ENCODE data around the gene RNGTT.
A peak's percentile ranks its signal among the peaks of the same experiment; 100 is the strongest.
"Not testable (repeated sequence)": the region's sequence is repeated elsewhere in the genome, so short reads cannot be mapped to it uniquely, and the experiment has no call there.

Gene RNGTT

GRCh38 chr6:88869263-88870020, 94.0 kb downstream of the RNGTT start:
- DNase-seq (ENCODE audit: extremely low spot score, insufficient read length, low read depth) (no peak), FAIRE-seq (peak; percentile 56)

- FAIRE-seq (peak; percentile 15), DNase-seq (ENCODE audit: extremely low spot score, insufficient read length, low read depth) (no peak)
Measured at GRCh38 chr6:88867841-88868731, 95.3 kb downstream of the RNGTT start.

- FAIRE-seq, result no peak
Measured at GRCh38 chr6:88866856-88867255, 96.6 kb downstream of the RNGTT start.

GRCh38 chr6:88865275-88865674, 98.1 kb downstream of the RNGTT start:
- DNase-seq (ENCODE audit: extremely low spot score, insufficient read length, low read depth) (no peak), FAIRE-seq (peak; percentile 33)

More at GRCh38 chr6:88866856-88867255, 96.6 kb downstream of the RNGTT start:
- DNase-seq (ENCODE audit: extremely low spot score, insufficient read length, low read depth), result no peak

GRCh38 chr6:88864359-88865054, 98.9 kb downstream of the RNGTT start:
- no peak for FAIRE-seq
- DNase-seq (ENCODE audit: extremely low spot score, insufficient read length, low read depth), result no peak

- DNase-seq (ENCODE audit: extremely low spot score, insufficient read length, low read depth) (no peak), FAIRE-seq (no peak)
Measured at GRCh38 chr6:88860310-88860709, 103.1 kb downstream of the RNGTT start.

- no peak for FAIRE-seq
- DNase-seq (ENCODE audit: extremely low spot score, insufficient read length, low read depth), result no peak
Measured at GRCh38 chr6:88858455-88858854, 105.0 kb downstream of the RNGTT start.

GRCh38 chr6:88856566-88856965, 106.9 kb downstream of the RNGTT start:
- DNase-seq (ENCODE audit: extremely low spot score, insufficient read length, low read depth), result no peak
- no peak for FAIRE-seq

- DNase-seq (ENCODE audit: extremely low spot score, insufficient read length, low read depth) (no peak), FAIRE-seq (no peak)
Measured at GRCh38 chr6:88855541-88856147, 107.8 kb downstream of the RNGTT start.

GRCh38 chr6:88852775-88853174, 110.6 kb downstream of the RNGTT start:
- FAIRE-seq, result no peak
- no peak for DNase-seq (ENCODE audit: extremely low spot score, insufficient read length, low read depth)

GRCh38 chr6:88852000-88852399, 111.4 kb downstream of the RNGTT start:
- FAIRE-seq, result no peak

GRCh38 chr6:88848870-88849269, 114.5 kb downstream of the RNGTT start:
- no peak for DNase-seq (ENCODE audit: extremely low spot score, insufficient read length, low read depth)
- no peak for FAIRE-seq

More at GRCh38 chr6:88852000-88852399, 111.4 kb downstream of the RNGTT start:
- DNase-seq (ENCODE audit: extremely low spot score, insufficient read length, low read depth), result no peak

- FAIRE-seq (no peak), DNase-seq (ENCODE audit: extremely low spot score, insufficient read length, low read depth) (no peak)
Measured at GRCh38 chr6:88843040-88843439, 120.4 kb downstream of the RNGTT start.

- FAIRE-seq (no peak), DNase-seq (ENCODE audit: extremely low spot score, insufficient read length, low read depth) (no peak)
Measured at GRCh38 chr6:88842320-88842719, 121.1 kb downstream of the RNGTT start.

GRCh38 chr6:88840796-88841539, 122.5 kb downstream of the RNGTT start:
- no peak for DNase-seq (ENCODE audit: extremely low spot score, insufficient read length, low read depth)
- no peak for FAIRE-seq

- DNase-seq (ENCODE audit: extremely low spot score, insufficient read length, low read depth), result no peak
Measured at GRCh38 chr6:88840289-88840688, 123.1 kb downstream of the RNGTT start.

GRCh38 chr6:88839280-88839679, 124.1 kb downstream of the RNGTT start:
- no peak for DNase-seq (ENCODE audit: extremely low spot score, insufficient read length, low read depth)
- FAIRE-seq, result no peak

More at GRCh38 chr6:88840289-88840688, 123.1 kb downstream of the RNGTT start:
- no peak for FAIRE-seq

GRCh38 chr6:88835210-88835609, 128.2 kb downstream of the RNGTT start:
- FAIRE-seq (no peak), DNase-seq (ENCODE audit: extremely low spot score, insufficient read length, low read depth) (no peak)

- not testable (repeated sequence) for FAIRE-seq
Measured at GRCh38 chr6:88833071-88833470, 130.3 kb downstream of the RNGTT start.

More at GRCh38 chr6:88833071-88833470, 130.3 kb downstream of the RNGTT start:
- not testable (repeated sequence) for DNase-seq (ENCODE audit: extremely low spot score, insufficient read length, low read depth)
